ENCODE measurements around the gene CRYAA.
A peak's percentile ranks its signal among the peaks of the same experiment; 100 is the strongest.
"Not testable (repeated sequence)": the region's sequence is repeated elsewhere in the genome, so short reads cannot be mapped to it uniquely, and the experiment has no call there.

Gene CRYAA

GRCh38 chr21:43177043-43177906, 8.5 kb downstream of the CRYAA start:
- not testable (repeated sequence) for DNase-seq

DNA sequence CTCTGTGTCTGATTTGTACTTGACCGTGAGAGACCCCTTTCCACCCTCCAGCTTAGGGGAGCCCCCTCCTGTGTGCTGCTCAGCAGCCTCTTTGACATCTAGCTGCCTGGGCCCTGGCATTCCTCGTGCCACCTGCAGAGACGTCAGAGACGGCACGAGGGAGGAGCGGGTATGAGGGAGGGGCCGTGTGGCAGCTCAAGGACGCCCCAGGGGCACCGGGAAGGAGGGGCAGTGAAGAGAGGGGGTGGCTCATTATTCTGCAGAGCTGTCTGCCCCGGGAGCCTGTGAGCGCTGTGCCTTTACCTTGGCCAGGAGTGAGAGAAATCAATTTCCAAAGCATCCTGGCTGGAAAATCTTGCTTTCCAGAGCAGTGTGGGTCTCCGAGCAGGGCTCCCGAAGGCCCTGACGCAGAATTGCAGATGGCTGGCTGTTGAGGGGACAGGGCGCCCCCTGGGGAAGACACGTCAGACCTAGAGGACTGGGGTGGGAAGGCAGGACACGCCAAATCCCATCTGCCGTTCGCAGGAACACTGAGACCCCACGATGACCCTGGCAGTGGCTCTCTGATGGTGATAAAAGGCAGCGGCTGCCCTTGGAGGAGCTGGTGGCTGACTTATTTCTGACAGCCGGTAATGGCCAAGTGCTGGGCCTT, 9.5 kb downstream of the CRYAA start:
- not testable (repeated sequence) for DNase-seq

- not testable (repeated sequence) for DNase-seq
These were observed 12.2 kb downstream of the CRYAA start for GRCh38 chr21:43181033-43181432.

GRCh38 chr21:43187268-43187667, 18.5 kb downstream of the CRYAA start:
- not testable (repeated sequence) for DNase-seq

GRCh38 chr21:43187715-43188114, 18.9 kb downstream of the CRYAA start:
- no peak for DNase-seq

DNA sequence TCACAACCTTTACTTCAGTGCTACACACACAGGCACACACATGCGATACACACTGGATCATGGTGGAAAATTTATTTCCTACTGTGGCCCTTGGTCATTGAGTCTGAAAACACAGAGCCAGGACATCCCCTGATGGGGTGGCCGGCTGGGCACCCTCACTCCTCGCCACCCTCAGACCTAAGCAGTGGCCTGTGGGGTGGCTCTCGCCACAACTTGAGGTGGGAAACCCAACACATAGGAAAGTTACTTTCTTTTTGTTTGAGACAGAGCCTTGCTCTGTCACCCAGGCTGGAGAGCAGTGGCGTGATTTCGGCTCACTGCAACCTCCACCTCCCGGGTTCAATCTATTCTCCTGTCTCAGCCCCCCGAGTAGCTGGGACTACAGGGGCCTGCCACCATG, 19.4 kb downstream of the CRYAA start:
- DNase-seq: no peak

- no peak for DNase-seq
These were observed 19.9 kb downstream of the CRYAA start for GRCh38 chr21:43188592-43189210.

DNA sequence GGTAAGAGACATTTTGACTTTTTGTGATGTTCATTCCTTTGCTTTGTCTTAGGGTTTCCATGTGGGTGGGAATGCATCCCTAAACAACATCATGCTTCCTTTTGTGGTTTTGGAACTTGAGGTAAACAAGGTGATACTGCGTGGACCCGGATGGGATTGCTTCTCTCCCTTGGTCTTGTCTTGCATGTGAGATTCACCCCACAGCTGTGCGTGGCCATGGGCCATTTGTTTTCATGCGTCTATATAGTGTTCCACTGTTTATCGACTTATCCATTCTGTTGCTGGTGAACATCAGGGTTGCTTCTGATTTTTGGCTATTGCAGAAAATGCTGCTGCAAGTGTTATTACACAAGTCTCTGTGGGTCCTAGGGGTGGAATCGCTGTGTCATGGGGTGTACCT, 21.1 kb downstream of the CRYAA start:
- no peak for DNase-seq

GRCh38 chr21:43190544-43190943, 21.7 kb downstream of the CRYAA start:
- no peak for DNase-seq

DNA sequence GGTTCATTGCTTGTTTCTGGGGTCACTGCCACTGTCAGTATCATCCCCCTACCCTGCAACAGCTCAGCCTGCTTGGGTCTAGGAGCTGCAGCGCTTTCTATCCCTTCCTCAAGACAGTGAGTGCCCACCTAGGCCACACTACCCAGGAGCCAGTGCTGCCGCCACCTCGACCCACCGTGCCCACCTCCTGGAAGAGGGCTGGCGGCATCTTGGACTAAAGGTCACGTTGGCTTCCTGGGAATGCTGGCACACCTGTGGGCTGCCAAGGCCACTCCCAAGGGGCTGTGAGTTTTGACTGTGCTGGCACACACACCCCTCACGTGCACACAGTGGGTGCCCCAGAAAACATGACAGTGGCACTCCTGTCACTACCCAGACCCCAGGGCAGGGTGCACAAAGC, 22.1 kb downstream of the CRYAA start:
- no peak for DNase-seq

DNA sequence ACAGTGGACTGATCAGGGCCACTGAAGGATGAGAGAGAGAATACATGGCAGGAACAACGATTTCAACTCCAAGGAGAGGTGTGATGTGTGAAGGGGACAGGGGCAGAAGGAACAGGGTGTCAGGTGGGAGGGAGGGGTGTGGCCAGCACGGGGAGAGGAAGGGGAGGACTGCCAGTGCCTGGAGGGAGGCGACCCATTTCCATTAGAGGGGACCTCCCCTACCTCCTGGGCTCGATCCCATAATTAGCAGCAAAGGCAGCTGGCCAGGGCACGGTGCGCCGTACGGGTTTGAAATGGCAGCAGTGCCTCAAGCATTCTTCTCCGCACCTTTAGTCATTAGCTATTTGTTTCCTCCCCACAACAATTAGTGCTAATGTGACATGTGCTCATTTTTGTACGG, 22.7 kb downstream of the CRYAA start:
- DNase-seq: no peak

GRCh38 chr21:43191971-43192370, 23.2 kb downstream of the CRYAA start:
- no peak for DNase-seq

- no peak for DNase-seq
These were observed 23.8 kb downstream of the CRYAA start for GRCh38 chr21:43192501-43193081.

GRCh38 chr21:43193088-43193650, 24.4 kb downstream of the CRYAA start:
- DNase-seq: no peak

GRCh38 chr21:43193651-43194302, 25.0 kb downstream of the CRYAA start:
- peak; percentile 13 to 31 for DNase-seq

DNA sequence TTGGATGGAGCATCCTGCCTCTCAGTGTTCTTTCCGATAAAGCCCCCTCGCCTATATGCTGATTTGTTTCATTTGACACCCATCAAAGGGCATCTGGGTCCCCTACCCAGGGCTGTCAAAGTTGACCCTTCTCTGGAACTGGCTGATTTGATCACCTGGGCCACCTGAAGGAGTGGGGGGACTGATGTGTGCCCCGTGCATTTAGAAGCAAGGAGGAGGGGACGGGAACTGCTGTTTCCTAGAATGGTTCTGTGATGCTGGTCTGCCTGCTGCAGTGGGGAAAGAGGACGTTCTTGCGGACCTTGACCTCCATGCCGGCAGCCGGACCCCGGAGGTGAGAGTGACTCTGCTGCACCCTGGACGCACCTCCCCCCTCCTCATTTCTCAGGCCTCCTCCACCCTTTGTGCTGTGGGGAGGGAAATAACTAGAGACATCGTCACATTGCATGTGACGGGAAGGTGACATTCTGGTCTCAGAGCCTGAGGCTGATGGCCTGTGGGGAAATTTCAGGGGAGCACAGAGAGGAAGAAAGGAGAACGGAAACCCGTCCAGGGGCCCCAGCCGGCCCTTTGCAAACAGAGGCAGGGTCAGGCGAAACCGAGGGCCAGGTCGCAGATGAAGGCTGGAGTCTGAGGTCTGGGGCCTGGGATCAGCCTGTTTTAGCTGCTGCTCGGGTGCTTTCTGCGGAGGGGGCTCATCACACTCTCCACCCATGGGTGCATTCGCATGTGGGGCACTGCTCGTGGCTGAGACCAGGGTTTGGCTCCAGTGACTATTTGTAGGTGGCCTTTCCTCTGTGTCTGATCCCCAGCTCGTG, 25.7 kb downstream of the CRYAA start:
- peak; percentile 23 to 29 for DNase-seq

- DNase-seq: no peak
These were observed 26.6 kb downstream of the CRYAA start for GRCh38 chr21:43195121-43196021.

DNA sequence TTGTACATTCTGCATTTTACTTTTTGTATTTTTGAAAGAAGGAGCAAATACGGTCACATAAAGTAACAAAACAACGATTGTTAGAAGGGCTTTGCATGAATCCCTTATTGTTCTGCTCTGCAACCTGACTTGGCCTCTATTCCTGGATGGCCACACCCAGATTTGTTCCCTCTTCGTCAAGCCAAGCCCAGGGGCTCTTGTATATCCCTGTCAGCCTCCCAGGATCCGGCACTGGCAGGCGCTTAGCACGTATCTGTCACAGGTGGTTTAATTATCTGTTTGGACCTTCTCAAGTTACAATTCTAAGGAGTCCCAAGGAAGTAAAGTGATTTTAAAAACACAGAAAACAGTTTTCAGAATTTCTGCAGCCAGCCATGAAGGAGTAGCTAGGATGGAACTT, 28.0 kb downstream of the CRYAA start:
- DNase-seq: no peak

- DNase-seq: no peak
These were observed 29.6 kb downstream of the CRYAA start for GRCh38 chr21:43198376-43198775.

DNA sequence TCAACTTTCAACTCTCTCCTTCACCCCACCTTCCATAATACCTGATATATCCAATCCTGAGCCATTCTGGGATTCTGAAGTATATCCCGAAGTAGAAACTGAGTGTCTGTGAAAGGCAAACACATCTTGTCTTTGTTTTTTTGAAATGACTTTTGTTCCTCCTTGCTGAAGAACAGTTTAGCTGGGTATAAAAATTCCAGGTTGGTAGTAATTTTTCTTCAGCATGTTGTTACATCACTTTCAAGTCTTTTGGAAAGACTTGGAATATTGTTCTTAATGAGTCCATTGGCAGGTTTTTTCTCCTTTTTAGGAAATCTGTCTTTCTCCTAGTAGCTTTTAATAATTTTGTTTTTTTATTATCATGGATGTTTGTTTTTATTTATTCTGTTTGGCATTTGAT, 32.7 kb downstream of the CRYAA start:
- no peak for DNase-seq

DNA sequence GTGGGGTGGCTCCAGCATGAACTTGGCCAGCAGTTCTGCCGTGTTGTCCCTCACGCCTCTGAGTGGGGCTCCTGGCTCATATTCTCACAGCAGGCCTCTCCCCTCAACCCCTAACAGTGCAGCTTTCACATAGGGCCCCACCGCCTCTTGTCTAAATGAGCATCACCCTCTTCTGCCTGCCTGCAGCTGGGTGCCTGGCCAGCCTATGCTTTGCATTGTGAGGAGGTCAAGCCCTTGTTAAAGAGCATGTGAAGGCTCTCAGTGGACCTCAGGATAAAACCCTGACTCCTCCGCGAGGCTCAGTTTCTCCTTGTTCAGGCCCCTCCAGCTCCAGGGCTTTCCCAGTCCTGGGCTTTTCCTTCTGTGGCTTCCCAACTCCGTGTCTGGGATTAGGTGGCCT, 34.8 kb downstream of the CRYAA start:
- DNase-seq: no peak

Data from inflammatory macrophage treated with lipopolysaccharide for 1 hour (primary cell).